Right ventricle myocardium superior (tissue), 1 donor: ENCODE results near the gene HES4. TPM values are rescaled to one million over a fixed set of nuclear protein-coding genes. Genes with fewer than 3 reads are reported as not detected.
"Not testable (repeated sequence)": the region's sequence is repeated elsewhere in the genome, so short reads cannot be mapped to it uniquely, and the experiment has no call there.

Experiments
- ATAC-seq: fragments of 200-7000 bp; cut with Tn5 transposase; one replicate; pipeline ENCODE4 v1.9.1; 2020; ENCODE audit warnings: mild to moderate bottlenecking; ENCODE audit not compliant: poor library complexity
- DNase-seq: peaks from one replicate; pipeline ENCODE4 v3.0.0-alpha.2; 2020
- intact Hi-C: fragments of 100-400 bp; cut with DNase I; formaldehyde crosslinking; loops from one replicate; pipeline ENCODE4 v1.11.2; 2022
- total RNA-seq: library from RNA; stranded (reverse); fragmentation: NEBNext Ultra II Directional; extraction: Animal tissue kit (Norgen Biotek cat#: 25700); gene quantifications from one replicate; pipeline ENCODE4 v1.2.1, GENCODE V29; 2021
- donor health status: DM: no; HTN: yes; CAD: no; lungs with severe emphysema.

Gene HES4
- total RNA-seq, 1 donor from 2014 or later, result 27.4 TPM

DNA sequence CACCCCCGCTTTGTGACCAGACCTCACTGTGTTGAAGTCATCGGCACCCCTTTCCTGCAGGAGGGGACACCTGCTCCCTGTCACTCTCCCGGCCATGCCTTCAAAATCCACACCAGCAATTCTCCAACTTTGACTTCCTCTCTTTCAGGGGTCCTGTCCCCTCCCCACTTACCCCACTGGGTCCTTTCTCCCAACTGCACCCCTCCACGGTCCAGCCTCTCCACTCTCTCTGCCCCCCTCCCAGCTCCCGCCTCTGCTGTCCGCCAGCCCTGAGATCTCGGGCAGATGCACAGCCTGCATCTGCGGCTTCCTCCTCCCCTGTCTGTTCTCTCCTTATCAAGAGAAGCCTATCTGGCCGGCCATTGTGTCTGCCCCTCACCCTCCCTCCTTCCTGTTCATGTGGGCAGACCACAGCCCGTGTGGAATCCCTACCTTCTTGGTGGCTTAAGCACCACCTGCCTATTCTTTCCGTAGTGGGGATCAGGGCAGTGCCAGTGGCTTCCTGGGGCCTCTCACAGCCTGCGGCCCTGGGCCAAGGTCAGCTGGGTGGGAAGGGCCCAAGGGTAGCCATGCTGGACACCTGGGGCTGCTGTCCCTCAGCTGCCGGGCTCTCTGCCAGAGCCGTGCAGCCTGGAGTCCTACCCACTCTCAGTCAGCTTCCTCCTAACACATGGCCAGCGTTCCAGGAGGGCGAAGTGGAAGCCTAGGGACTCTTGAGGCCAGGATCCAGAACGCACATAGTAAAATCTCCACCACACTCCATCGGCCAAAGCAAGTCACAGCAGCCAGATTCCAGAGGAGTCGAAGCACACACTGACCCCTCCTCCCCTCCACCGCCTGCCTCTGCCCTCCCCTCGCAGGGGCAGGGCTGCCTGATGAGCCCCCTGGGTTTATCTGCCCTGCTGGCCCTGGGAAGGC, 5.1 kb upstream of the HES4 start:
- intact Hi-C loops, result no loop called here
- peak; percentile 13 for ATAC-seq
- peak; percentile 74 for DNase-seq

DNA sequence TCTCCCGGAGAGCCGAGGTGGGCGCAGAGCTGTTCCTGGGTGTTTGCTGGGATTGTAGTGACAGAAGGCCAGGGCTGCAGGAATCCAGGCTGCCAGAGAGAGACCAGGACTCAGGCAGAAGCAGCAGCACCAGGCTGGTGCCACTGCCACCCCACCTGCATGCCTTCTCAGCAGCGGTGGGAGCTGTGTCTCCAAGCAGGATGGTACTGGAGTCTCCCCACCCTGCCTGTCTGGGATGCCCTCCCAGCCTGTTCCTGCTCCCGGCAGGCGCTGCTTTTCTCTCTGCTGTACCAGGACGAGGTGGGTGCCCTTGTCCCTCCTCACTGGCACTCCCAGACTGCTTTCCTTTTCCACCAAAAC, 4.5 kb upstream of the HES4 start:
- intact Hi-C loops, result no loop called here
- DNase-seq, result no peak

GRCh38 chr1:1003618-1004419, 3.9 kb upstream of the HES4 start:
- intact Hi-C loops, result no loop called here
- no peak for ATAC-seq

More for the DNA sequence above, 4.5 kb upstream of the HES4 start:
- ATAC-seq, result no peak

GRCh38 chr1:1001057-1001783, 1.3 kb upstream of the HES4 start:
- no peak for DNase-seq
- intact Hi-C loops, result no loop called here
- peak; percentile 0 for ATAC-seq

More at GRCh38 chr1:1003618-1004419, 3.9 kb upstream of the HES4 start:
- DNase-seq, result no peak

DNA sequence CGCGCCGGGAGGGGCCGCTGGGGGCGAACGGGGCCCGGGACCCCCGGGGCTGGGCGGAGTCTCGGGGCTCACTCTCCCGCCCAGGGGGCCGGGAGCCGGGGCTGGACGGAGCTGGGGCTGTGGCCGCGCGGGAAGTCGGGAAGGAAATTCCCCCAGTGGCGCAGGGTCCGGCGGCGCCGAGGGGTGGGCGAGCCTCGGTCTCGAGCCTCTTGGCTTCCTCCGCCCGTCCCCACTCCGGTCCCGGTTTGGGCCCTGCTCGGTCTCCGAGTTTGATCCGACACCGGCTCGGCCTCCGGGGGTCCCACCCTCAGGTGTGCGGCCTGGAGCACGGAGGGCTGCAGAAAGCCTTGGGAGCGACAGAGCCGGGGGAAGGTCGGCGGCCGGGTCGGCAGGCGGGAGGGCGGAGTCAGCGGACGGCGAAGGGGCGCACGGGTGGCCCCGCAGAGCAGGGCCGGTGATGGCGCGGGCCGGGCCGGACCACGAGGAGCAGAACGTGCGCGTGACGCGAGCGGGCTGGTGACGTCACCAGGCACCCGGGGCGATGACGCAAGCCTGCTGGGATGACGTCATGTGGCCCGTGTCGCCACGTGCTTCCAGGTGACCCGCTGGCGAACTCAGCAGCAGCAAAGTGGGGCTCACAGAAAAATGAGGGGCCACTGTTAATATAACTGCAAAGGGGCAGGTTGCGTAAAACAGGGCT, 610 bp upstream of the HES4 start:
- intact Hi-C loops, result no loop called here
- ATAC-seq (peak; percentile 66), DNase-seq (peak; percentile 80)

DNA sequence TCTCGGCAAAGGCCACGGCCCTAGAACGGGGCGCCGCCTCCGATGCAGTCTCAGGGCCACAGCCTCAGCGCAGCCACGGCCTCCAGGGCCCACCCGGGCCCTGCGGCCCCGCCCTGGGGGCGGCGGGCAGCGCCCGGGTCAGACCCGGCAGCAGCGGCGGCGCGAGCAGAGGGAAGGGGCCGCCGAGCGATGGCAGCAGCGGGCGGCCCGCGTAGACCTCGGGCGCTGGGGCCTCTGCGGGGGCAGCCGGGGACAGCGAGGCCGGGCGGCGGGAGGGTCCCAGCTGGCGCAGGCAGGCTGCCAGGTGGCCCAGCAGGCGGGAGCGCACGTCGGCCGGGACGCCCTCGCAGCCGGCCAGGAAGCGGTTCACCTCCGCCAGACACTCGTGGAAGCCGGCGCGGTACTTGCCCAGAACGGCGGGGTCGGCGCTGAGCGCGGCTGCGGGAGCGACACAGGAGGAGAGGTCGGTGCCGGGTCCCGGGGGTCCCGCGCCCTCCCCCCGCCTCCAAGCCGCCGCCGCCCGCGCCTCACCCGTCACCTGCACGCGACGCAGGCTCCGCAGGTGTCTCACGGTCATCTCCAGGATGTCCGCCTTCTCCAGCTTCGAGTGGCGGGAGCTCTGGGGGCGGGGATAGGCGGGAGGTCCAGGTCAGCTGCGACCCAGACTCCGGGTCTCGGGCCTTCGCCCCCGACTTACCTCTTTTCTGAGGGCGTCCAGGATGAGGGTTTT, 737 bp downstream of the HES4 start:
- intact Hi-C loops, result no loop called here
- no peak for DNase-seq
- ATAC-seq, result peak; percentile 2

- DNase-seq, result no peak
- no peak for ATAC-seq
- intact Hi-C loops, result no loop called here
These were observed 1.2 kb downstream of the HES4 start for GRCh38 chr1:998745-998994.

DNA sequence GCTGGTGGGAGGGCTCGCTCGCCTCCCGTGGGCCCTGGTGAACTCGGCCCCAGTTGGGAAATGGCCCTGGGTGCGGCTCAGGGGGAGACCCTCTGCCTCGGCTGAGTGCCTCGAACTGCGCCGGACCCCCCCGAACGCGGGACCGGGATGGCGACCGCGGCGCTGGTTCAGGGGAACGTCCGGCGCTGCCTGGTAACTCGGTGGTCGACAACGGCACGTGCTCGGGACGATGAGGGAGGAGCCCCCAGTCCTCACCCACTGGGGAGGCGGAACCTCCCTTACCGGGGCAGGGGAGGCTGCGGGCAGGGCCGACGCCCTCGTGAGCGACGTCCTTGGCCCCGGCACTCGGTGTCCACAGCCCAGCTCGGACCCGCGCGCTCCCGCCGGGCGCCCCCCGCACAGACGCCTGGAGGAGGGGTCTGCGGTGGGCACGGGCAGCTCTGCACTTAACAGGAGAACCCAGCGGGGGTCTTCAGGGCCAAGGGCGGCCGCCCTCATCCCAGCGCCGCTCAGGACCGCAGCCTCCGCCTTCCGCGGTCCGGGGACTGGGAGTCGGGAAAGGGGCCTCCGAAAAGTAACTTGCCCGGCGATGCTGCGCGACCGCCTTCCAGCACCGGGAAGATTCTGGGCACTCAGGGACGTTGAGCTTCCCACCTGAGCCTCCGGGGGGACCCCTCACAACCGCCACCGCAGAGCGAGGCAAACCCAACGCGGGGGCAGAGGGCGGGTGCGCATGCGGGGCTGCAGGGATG, 1.7 kb downstream of the HES4 start:
- no peak for DNase-seq
- intact Hi-C loops, result no loop called here
- ATAC-seq, result no peak

DNA sequence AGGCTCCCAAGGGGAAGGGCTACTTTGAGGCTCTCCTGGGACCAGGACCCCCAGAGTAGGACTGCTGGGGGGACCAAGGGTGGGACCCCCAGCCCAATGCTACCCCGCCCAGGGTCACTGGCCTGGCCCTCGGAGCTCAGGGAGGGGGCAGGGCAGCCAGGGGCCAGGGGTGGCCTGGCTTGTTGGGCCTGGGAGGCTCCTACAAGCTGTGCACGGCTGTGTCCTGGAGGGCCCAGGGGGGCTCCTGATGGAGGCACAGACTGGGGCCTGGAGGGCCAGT, 2.2 kb downstream of the HES4 start:
- ATAC-seq, result no peak
- no peak for DNase-seq
- intact Hi-C loops, result no loop called here

DNA sequence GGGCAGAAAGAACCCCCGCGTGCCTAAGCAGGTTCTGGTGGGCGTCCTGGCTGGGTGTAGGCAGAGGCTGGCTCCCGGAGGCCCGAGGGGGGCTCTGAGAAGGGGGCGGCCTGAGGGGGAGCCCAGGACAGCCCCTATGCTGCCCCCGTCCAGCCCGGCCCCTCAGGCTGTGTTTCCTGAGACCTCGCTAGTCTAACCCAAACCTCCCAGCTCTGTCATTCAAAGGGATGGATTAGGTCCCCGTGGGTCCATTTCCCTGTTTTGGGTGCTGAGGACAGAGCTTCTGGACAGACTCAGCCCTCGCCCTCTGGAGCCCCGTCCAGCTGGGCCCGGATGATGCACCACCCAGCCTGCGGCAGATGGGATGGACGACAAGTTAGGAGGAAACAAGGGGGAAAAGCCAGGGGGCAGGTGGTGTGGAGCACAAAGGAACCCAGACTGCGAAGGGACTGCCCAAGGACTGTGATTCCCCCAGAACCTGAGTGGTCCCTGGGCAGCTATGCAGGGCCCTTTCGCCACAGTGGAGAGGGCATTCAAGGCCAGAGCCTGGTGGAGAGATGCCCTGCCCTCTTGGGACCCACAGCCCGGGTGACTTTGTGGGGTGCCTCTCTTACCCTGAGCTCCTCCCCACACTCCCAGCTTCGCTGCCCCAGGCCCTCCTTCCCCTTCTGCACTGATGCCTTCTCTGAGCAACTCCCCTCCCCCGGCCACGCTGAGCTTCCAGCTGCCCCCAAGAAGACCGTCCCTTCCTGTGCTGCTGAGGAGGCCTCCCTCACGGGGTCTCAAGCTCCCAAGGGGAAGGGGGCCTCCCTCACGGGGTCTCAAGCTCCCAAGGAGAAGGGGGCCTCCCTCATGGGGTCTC, 2.8 kb downstream of the HES4 start:
- ATAC-seq (no peak), DNase-seq (no peak)
- intact Hi-C loops, result no loop called here

DNA sequence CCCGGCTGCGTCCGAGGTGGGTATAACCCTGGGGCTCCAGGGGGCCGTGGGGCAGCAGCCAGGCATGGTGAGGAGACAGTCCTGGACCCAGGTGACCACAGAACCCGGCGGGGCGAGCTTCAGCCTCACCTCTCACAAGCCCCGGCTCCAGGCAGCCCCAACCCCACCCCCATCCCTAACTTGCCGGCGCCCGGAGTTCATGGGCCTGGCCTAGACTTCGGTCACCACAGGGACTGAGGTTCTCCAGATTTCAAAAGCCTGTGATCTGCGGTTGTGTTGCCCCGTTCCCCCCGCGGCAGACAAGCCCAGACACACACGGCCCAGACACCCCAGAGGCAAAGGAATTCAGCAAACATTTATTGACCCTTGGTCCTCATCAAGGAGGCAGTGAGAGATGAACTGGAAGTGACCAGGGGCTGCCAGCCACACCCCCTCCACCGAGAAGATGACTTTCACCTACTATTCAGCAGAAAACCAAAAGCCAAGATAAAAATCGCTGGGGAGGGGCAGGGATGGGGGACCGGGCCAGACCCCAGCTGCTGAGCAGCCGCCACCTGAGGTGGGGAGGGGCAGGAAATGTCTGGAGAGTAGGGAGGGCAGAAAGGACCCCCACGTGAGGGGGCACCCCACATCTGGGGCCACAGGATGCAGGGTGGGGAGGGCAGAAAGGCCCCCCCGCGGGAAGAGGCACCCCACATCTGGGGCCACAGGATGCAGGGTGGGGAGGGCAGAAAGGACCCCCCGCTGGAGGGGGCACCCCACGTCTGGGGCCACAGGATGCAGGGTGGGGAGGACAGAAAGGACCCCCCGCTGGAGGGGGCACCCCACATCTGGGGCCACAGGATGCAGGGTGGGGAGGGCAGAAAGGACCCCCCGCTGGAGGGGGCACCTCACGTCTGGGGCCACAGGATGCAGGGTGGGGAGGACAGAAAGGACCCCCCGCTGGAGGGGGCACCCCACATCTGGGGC, 3.9 kb downstream of the HES4 start:
- DNase-seq, result no peak
- intact Hi-C loops, result no loop called here
- no peak for ATAC-seq

- ATAC-seq, intact Hi-C loops: not testable (repeated sequence)
These were observed 5.4 kb downstream of the HES4 start for GRCh38 chr1:994546-994945.

DNA sequence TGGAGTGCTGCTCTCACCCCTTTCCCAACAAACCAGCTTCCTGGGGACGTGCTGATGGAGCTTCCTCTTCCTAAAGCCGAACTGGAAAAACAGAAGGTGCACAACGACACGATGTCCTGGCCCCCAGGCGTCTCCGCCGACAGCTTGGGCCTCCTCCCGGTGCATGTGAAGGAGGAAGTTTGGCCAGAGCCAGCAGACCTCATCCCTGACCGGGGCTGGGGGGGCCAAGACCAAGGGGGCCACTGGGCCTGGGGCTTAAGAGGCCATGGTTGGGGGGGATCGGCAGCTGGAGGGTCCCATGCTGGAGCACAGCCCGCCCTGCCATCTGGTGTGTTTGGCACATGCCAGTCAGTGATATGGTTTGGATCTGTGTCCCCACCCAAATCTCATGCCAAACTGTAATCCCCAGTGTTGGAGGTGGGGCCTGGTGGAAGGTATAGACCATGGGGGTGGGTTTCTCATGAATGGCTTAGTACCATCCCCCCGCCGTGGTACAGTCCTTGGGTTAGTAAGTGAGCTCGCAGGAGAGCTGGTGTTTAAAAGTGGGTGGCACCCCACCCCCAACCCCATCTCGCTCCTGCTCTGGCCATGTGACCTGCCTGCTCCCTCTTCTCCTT, 6.4 kb downstream of the HES4 start:
- ATAC-seq (no peak), DNase-seq (no peak)
- intact Hi-C loops, result no loop called here

More at GRCh38 chr1:994546-994945, 5.4 kb downstream of the HES4 start:
- not testable (repeated sequence) for DNase-seq

GRCh38 chr1:992362-992761, 7.5 kb downstream of the HES4 start:
- ATAC-seq (no peak), DNase-seq (no peak)
- intact Hi-C loops, result no loop called here

DNA sequence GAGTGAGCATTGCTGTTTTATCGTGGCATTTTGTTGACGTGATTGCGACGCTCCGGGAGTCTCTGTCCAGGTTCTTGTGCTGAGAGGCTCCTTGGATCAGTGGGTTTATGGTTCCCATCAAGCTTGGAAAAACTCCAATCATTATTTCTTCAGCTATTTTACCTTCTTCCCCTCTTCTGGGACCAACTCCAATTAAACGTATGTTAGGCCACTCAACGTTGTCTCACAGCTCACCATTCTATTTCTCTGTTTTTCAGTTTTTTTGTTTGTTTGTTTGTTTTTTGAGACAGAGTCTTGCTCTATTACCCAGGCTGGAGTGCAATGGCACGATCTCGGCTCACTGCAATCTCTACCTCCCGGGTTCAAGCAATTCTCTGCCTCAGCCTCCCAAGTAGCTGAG, 8.0 kb downstream of the HES4 start:
- intact Hi-C loops, result no loop called here
- no peak for ATAC-seq

More for the DNA sequence above, 8.0 kb downstream of the HES4 start:
- DNase-seq, result no peak
